D721Med (cell line): ENCODE data around the gene SRSF10.

ENCODE experiments used
- DNase-seq: peaks from one replicate; pipeline ENCODE4 v3.0.0; 2011; ENCODE audit warnings: low spot score; ENCODE audit not compliant: insufficient read length
- FAIRE-seq: peaks from 2 replicates; lab custom pipeline; 2011; peaks lifted over from hg19 to GRCh38; lab: Jason Lieb, UNC
- TF ChIP-seq, protein P1 (sequence below): IDR thresholded peaks from 2 replicates; pipeline ENCODE4 v1.5.1; 2012; ENCODE audit warnings: mild to moderate bottlenecking, control low read depth; ENCODE audit not compliant: insufficient read depth; ENCODE audit errors: missing control alignments

Gene SRSF10

DNA sequence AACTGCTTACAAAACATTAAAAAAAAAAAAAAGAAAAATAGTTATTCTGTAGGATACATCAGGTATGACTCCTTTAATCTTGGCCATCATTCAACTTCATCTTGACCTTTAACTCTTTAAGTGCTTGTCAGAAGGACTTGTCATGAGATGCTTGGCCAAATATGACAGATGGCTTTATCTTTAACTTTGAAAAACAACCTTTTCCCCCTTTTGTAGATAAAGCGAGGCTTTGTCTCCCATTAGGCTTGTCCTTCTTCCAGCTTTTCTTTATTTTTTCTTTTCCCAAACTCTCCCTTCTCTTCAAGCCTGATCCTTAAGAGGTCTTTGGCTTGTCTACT is 2.3 kb downstream of the SRSF10 start:
- DNase-seq (no peak), FAIRE-seq (no peak)
- TF ChIP-seq, protein P1, sequence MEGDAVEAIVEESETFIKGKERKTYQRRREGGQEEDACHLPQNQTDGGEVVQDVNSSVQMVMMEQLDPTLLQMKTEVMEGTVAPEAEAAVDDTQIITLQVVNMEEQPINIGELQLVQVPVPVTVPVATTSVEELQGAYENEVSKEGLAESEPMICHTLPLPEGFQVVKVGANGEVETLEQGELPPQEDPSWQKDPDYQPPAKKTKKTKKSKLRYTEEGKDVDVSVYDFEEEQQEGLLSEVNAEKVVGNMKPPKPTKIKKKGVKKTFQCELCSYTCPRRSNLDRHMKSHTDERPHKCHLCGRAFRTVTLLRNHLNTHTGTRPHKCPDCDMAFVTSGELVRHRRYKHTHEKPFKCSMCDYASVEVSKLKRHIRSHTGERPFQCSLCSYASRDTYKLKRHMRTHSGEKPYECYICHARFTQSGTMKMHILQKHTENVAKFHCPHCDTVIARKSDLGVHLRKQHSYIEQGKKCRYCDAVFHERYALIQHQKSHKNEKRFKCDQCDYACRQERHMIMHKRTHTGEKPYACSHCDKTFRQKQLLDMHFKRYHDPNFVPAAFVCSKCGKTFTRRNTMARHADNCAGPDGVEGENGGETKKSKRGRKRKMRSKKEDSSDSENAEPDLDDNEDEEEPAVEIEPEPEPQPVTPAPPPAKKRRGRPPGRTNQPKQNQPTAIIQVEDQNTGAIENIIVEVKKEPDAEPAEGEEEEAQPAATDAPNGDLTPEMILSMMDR, result no peak

GRCh38 chr1:23977187-23977853 is 2.8 kb downstream of the SRSF10 start:
- TF ChIP-seq, protein P1, result no peak
- no peak for DNase-seq
- FAIRE-seq, result no peak

DNA sequence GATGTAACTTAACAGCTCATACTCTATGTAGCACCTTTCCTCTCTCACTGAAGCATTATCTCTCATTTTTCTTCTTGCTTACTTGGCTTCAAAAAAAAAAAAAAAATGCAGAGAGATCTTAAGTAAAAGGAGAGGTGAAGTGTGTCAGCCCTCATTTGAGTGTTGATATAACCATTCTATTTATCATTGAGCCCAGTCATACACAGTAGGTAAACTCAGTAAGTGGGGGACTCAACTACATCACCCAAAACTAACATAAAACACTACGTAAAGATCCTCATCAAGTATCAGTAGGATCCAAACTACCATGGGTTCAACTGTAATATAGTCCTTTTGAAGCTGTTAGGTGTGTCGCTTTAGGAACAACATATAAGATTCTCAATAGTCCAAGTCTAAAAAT is 12.3 kb downstream of the SRSF10 start:
- no peak for DNase-seq
- no peak for FAIRE-seq
- TF ChIP-seq, protein P1, result no peak

GRCh38 chr1:23966973-23967493 is 13.1 kb downstream of the SRSF10 start:
- TF ChIP-seq, protein P1, result no peak
- DNase-seq, result no peak
- no peak for FAIRE-seq

- FAIRE-seq, result no peak
- no peak for DNase-seq
- TF ChIP-seq, protein P1, result no peak
Measured at GRCh38 chr1:23964790-23965740, 15.1 kb downstream of the SRSF10 start.

GRCh38 chr1:23964235-23964668 is 15.9 kb downstream of the SRSF10 start:
- FAIRE-seq (no peak), DNase-seq (no peak)
- TF ChIP-seq, protein P1, result no peak
